ENCODE data around the gene SLC2A1.
A peak's percentile ranks its signal among the peaks of the same experiment; 100 is the strongest.
"Not testable (repeated sequence)": the region's sequence is repeated elsewhere in the genome, so short reads cannot be mapped to it uniquely, and the experiment has no call there.

Gene SLC2A1

DNA sequence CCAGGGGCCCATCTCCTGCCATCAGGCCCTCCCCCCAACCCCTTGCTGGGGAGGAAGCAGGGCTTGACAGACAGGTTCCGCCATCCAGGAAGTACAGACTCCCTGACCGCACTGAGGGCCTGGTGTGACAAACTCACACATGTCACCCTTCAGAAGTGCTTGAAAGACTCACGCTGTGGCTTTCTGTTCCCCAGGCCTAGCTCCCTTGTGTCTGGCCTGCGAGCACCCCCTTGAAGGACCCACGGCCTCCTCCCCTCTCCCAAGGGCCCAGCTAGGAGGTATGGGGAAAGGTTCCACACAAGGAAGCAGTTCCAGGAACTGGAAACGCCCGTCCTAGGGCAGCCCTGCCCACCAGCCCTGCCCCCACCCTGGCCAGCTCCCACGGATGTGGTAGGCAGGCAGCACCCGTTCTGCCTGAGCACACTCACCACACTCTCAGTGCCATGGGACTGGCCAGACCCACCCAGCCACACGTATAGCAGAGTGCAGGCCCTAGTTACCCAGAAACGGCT is 26.7 kb downstream of the SLC2A1 start:
- DNase-seq (ENCODE audit: extremely low read depth in 1 of 2, low read depth in 1 of 2) = peak; percentile 63 to 80

- DNase-seq (ENCODE audit: extremely low read depth in 1 of 2, low read depth in 1 of 2) = peak in 1 of 2 donors; percentile 37
Measured at GRCh38 chr1:42931108-42931539, 27.5 kb downstream of the SLC2A1 start.

DNA sequence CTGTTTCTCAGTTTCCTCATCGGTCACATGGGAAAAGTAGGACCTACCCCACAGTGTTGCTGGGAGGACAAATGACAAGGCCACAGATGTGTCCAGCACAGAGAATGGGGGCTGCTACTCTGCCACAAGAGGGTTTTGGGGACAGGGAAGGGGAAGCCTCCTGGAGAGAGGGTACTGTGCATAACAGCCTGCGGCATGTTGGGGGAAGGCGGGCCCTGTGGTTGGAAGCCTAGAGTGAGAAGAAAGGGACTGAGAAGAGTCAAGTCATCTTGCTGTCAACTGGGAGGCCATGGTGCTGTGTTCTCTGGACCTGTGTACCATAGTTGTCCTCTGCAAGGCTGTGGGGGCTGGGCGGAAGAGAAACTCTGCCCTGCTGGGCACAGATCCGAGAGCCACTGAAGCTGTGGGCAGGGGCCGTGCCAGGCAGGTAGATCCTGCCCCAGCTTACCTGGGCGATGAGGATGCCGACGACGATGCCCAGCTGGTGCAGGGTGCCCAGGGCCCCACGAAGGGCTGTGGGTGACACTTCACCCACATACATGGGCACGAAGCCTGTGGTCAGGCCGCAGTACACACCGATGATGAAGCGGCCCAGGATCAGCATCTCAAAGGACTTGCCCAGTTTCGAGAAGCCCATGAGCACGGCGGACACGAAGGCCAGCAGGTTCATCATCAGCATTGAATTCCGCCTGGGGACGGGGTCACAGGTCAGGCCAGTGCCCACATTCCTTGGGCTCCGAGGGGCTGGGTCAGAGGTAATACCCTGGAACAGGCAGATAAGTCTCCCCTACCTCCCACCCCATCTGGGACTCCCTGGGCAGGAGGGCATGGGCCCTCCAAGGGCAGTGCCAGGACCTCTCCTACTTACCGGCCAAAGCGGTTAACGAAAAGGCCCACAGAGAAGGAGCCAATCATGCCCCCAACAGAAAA is 28.2 kb downstream of the SLC2A1 start:
- no peak for DNase-seq (ENCODE audit: extremely low read depth in 1 of 2, low read depth in 1 of 2)

DNA sequence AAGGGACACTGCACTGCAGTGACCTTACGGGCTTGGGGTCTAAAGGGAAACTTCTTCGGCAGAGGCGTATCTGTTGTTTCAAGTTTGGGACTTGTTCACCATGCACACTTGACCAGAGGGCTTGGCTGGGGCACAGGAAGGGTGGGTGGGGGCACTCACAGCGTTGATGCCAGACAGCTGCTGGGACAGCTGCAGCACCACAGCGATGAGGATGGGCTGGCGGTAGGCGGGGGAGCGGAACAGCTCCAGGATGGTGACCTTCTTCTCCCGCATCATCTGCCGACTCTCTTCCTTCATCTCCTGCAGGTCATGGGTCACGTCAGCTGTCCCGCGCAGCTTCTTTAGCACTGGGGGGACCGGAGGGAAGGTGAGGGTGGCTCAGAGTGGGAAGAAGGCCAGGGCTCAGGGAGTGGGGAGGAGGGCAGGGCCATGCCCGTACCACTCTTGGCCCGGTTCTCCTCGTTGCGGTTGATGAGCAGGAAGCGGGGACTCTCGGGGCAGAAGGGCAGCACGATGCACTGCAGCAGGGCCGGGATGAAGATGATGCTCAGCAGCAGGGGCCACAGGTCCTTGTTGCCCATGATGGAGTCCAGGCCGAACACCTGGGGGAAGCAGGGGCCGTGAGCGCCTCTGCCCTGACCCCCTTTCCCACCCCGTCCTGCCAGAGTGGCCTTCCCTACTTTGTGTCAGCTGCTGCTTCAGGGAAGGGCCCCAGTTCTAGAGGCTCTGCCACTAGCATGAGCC is 29.1 kb downstream of the SLC2A1 start:
- DNase-seq (ENCODE audit: extremely low read depth in 1 of 2, low read depth in 1 of 2) = no peak

DNA sequence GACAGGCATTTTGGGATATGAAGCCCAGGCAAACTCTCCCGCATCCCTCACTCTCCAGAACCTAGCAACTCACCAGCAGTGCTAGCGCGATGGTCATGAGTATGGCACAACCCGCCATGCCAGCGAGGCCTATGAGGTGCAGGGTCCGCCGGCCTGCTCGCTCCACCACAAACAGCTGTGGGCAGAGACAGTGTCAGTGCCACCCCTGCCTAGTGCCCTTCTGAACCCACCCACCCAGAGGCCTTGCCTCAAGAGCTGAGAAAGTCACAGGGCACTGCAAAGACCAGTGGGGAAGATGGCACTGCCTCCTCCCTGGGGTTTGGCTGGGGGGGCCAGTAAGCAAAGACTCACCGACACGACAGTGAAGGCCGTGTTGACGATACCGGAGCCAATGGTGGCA is 29.8 kb downstream of the SLC2A1 start:
- no peak for DNase-seq (ENCODE audit: extremely low read depth in 1 of 2, low read depth in 1 of 2)

GRCh38 chr1:42927920-42928505 is 30.7 kb downstream of the SLC2A1 start:
- DNase-seq (ENCODE audit: extremely low read depth in 1 of 2, low read depth in 1 of 2) = no peak

- no peak for DNase-seq (ENCODE audit: extremely low read depth in 1 of 2, low read depth in 1 of 2)
Measured at GRCh38 chr1:42927274-42927841, 31.3 kb downstream of the SLC2A1 start.

- DNase-seq (ENCODE audit: extremely low read depth in 1 of 2, low read depth in 1 of 2) = no peak
Measured at GRCh38 chr1:42926879-42927242, 31.8 kb downstream of the SLC2A1 start.

- DNase-seq (ENCODE audit: extremely low read depth in 1 of 2, low read depth in 1 of 2) = no peak
Measured at GRCh38 chr1:42926235-42926878, 32.3 kb downstream of the SLC2A1 start.

DNA sequence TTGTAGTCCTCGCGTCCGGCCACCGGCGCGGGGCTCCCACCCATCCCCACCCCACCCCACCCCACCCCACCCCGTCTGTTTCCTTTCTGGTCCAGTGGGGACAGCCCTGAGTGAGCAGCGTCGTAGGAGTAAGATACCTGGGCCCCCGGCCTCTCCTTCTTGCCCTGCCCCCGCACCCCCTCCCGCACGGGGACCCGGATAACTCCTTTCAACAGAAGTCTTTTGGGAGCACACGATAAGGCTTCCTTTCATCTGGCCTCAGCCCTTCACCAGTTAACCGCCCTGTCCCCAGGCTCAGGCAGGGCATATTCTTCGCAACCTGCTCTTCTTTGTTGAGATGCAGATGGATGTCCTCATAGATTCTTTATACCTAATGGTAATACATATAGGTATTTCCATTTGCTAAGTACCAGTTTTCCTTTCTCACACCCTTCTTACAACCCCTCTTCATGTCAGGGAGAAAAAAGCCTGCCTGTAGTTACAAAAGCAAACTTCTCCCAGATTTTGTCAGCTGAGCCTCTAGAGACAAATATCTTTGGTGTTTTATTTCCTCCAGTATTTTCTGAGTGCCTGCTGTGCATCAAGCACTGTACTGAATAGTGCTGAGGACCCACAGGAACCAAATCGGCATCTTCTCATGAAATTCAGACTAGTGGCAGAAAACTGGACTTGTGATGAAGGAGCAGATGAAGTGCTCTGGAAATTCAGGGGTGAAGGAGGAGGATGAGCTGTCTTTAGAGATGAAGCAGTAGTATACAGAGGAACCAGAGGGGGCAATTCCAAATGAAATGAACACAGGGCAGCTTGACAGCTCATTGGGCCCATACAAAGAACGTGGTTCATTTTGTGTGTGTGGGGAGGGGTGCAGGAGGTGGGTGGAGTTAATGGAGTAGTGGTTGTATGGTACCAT is 33.6 kb downstream of the SLC2A1 start:
- DNase-seq (ENCODE audit: extremely low read depth in 1 of 2, low read depth in 1 of 2) = no peak

DNA sequence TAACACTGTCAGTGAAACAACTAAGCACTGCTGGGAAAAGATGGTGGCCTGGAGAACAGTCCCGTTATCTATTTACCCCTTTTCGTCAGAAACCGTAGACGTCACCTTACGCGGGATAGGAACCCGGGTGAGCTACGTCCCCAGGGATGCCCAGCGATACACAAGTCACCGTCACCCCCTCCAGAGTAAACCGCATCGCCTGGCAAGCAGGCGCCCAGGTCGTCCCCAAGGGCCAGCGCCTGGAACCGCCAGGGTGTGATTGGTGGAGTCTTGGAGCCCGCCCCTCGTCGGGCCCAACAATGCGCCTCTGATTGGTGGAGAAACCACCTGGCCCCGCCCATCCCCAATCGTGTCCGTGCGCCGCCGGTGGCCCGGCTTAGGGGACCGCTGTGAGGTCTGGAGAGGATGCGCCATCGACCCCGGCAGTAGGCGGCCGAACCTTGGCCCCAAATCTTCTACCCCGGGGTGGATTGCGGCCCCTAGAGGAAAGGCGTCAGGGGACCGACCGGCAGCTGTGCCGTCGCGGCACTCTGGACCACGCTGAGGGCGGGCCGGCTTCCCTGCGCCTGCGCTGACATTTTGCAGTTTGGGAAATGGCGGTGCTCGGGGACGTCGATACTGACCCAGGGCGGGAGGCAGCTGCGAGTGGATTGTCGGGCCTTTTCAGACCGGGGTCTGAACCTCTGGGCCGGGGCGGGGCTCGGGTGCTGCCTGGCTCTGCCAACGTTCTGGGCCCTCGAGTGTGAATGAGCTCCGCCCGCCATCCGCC is 34.4 kb downstream of the SLC2A1 start:
- peak; percentile 85 to 91 for DNase-seq (ENCODE audit: extremely low read depth in 1 of 2, low read depth in 1 of 2)

- no peak for DNase-seq (ENCODE audit: extremely low read depth in 1 of 2, low read depth in 1 of 2)
Measured at GRCh38 chr1:42923367-42924081, 35.1 kb downstream of the SLC2A1 start.

GRCh38 chr1:42922687-42923366 is 35.8 kb downstream of the SLC2A1 start:
- DNase-seq (ENCODE audit: extremely low read depth in 1 of 2, low read depth in 1 of 2) = no peak

DNA sequence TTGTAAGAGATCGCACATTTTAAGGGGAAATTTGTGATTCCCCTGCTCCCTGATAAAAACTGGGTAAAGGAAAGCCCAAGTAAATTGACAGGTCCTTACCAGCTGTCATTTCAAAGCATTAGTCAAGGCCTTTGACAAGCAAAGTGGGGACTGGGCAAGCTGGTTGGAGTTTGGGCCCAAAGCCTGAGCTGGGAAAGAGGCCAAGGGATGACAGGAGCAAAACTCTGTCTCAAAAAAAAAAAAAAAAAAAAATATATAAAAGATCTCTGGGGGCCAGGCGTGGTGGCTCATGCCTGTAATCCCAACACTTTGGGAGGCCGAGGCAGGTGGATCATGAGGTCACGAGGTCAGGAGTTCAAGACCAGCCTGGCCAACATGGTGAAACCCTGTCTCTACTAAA is 36.9 kb downstream of the SLC2A1 start:
- no peak for DNase-seq (ENCODE audit: extremely low read depth in 1 of 2, low read depth in 1 of 2)

DNA sequence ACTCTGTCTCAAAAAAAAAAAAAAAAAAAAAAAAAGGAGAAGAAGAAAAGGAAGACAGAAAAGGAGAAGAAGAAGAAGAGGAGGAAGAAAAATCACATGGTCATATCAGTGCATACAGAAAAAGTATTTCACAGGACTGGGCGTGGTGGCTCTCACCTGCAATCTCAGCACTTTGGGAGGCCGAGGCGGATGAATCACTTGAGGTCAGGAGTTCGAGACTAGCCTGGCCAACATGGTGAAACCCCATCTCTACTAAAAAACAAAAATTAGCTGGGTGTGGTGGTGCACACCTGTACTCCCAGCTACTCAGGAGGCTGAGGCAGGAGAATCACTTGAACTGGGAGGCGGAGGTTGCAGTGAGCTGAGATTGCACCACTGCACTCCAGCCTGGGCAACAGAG is 39.0 kb downstream of the SLC2A1 start:
- DNase-seq (ENCODE audit: extremely low read depth in 1 of 2, low read depth in 1 of 2) = not testable (repeated sequence)

GRCh38 chr1:42917241-42917495 is 41.5 kb downstream of the SLC2A1 start:
- DNase-seq (ENCODE audit: extremely low read depth in 1 of 2, low read depth in 1 of 2) = no peak

- no peak for DNase-seq (ENCODE audit: extremely low read depth in 1 of 2, low read depth in 1 of 2)
Measured at GRCh38 chr1:42915456-42915855, 43.2 kb downstream of the SLC2A1 start.

GRCh38 chr1:42914092-42914627 is 44.5 kb downstream of the SLC2A1 start:
- DNase-seq (ENCODE audit: extremely low read depth in 1 of 2, low read depth in 1 of 2) = no peak

All from stimulated activated CD8-positive, alpha-beta memory T cell treated with anti-CD3 and anti-CD28 coated beads, Interleukin-7, amount 100 ng/mL, for 48 hours (primary cell).